Smooth muscle cell of the coronary artery (primary cell): ENCODE data around the gene PSMB1. TPM values are rescaled to one million over a fixed set of nuclear protein-coding genes. Genes with fewer than 3 reads are reported as not detected.

ENCODE experiments used
- total RNA-seq: library from RNA; depleted of rRNA; stranded (reverse); fragments of >200 nt; gene quantifications from 2 replicates; pipeline ENCODE4 v1.2.3, GENCODE V29; 2014; ENCODE audit warnings: low replicate concordance

PSMB1 gene
- total RNA-seq, result 182 and 350 TPM in 2 replicates

DNA sequence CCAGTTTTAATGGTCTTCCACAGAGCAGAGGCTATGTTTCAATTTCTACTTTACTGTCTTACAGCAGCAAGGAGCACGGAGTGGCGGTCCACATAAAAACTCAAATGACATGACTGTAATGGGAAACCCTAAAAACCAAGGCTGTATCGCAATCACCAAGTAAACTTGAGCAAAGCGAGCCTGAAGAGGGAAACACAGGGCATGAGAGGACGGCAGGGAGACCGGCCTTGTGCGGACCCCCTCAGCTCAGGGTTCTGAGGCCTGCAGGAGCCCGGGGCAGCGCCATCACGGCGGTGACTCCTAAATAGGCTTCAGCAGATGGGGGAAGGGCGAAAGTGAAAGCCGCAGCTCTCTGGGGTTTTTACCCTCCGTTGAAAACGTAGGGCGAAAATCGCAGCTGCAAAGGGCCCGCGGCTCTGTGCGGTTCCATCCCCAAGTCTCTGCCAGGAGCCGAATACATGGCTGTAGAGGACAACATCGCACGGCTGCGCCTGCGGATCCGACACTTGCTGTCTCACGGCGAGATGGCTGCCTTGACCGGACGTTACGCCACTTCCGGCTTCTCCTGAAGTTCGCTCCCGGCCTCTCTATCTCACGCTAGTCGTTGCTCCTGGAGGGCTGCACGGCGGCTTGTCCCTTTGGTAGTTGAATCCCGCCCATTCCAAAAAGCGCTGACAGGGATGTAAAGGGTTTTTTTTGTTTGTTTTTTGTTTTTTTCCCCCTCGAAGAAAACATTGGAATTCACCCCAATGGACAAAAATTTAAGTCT is at the start of gene PSMB1:
Gene PSMB1 (minus strand): TSS at position 543 of the 769 bp plus-strand sequence. CDS start 65 bp downstream, at position 478.

GRCh38 chr6:170584181-170584953 is 31.3 kb upstream of the PSMB1 start, which contains the start of gene PDCD2:
Gene PDCD2, minus strand, starts transcription at chr6:170584637. Its CDS starts 56 bp downstream, at chr6:170584581.

GRCh38 chr6:170554013-170554795 is 1.1 kb upstream of the PSMB1 start, which contains the start of gene TBP:
Gene TBP, plus strand, starts transcription at chr6:170554369. Its CDS starts 2,661 bp downstream, at chr6:170557030.

Other genes starting within 250 kb of the PSMB1 start
- gene FAM120B, start 246.5 kb downstream of the PSMB1 start, total RNA-seq, result 10.1 and 12.3 TPM in 2 replicates
- 8.3 and 11.0 TPM in 2 replicates for gene TBP, start 1.1 kb upstream of the PSMB1 start, total RNA-seq
- 23.1 and 38.6 TPM in 2 replicates for gene PDCD2, start 31.3 kb upstream of the PSMB1 start, total RNA-seq